Mucosa of stomach (tissue), 1 donor: Measurements from ENCODE around the gene COL18A1.

Experiments used
- H3K27me3 ChIP-seq: one replicate; pipeline ENCODE4 v1.7.0; 2013; ENCODE audit warnings: mild to moderate bottlenecking, low read length; ENCODE audit not compliant: control insufficient read depth, insufficient read depth
- H3K36me3 ChIP-seq: one replicate; pipeline ENCODE4 v1.7.0; 2013; ENCODE audit warnings: low read length; ENCODE audit not compliant: control insufficient read depth, insufficient read depth
- H3K4me1 ChIP-seq: one replicate; pipeline ENCODE4 v1.7.0; 2013; ENCODE audit warnings: mild to moderate bottlenecking, low read length; ENCODE audit not compliant: control insufficient read depth, insufficient read depth
- H3K4me3 ChIP-seq: one replicate; pipeline ENCODE4 v1.7.0; 2013; ENCODE audit warnings: low read length
- H3K9ac ChIP-seq: one replicate; pipeline ENCODE4 v1.7.0; 2013; ENCODE audit warnings: mild to moderate bottlenecking, low read length, moderate library complexity
- H3K9me3 ChIP-seq: one replicate; pipeline ENCODE4 v1.7.0; 2013; ENCODE audit warnings: mild to moderate bottlenecking, low read length, moderate library complexity; ENCODE audit not compliant: control insufficient read depth
- donor health status: Pancreatic carcinoma.

Gene COL18A1

GRCh38 chr21:45466330-45467220 is 61.6 kb downstream of the COL18A1 start:
- no peak overlapping the region for H3K4me3 ChIP-seq
- peaks cover 12% of the 10 kb centered on the region for H3K4me1 ChIP-seq
- H3K27me3 ChIP-seq, result no peaks in the 10 kb centered on the region
- no peak overlapping the region for H3K9ac ChIP-seq
- H3K9me3 ChIP-seq, result no peaks in the 10 kb centered on the region
- H3K36me3 ChIP-seq, result no peaks in the 10 kb centered on the region

GRCh38 chr21:45467221-45467779 is 62.3 kb downstream of the COL18A1 start:
- peaks cover 15% of the 10 kb centered on the region for H3K4me1 ChIP-seq
- no peak overlapping the region for H3K4me3 ChIP-seq
- no peaks in the 10 kb centered on the region for H3K36me3 ChIP-seq

GRCh38 chr21:45468051-45468970 is 63.3 kb downstream of the COL18A1 start:
- Histone ChIP-seq H3K4me3 (no peak overlapping the region), H3K27me3 (no peaks in the 10 kb centered on the region), H3K9me3 (no peaks in the 10 kb centered on the region), H3K36me3 (no peaks in the 10 kb centered on the region), H3K9ac (no peak overlapping the region), H3K4me1 (peaks cover 15% of the 10 kb centered on the region)

More at GRCh38 chr21:45467221-45467779, 62.3 kb downstream of the COL18A1 start:
- Histone ChIP-seq H3K9ac (no peak overlapping the region), H3K9me3 (no peaks in the 10 kb centered on the region), H3K27me3 (no peaks in the 10 kb centered on the region)

- H3K36me3 ChIP-seq, result no peaks in the 10 kb centered on the region
- no peak overlapping the region for H3K4me3 ChIP-seq
- H3K4me1 ChIP-seq, result peaks cover 15% of the 10 kb centered on the region
- H3K9ac ChIP-seq, result no peak overlapping the region
- H3K9me3 ChIP-seq, result no peaks in the 10 kb centered on the region
- no peaks in the 10 kb centered on the region for H3K27me3 ChIP-seq
Observed at GRCh38 chr21:45468971-45469272, 64.0 kb downstream of the COL18A1 start.

- Histone ChIP-seq H3K4me1 (peaks cover 15% of the 10 kb centered on the region), H3K9ac (no peak overlapping the region)
Observed at GRCh38 chr21:45469273-45470086, 64.5 kb downstream of the COL18A1 start.

GRCh38 chr21:45470087-45470515 is 65.1 kb downstream of the COL18A1 start:
- Histone ChIP-seq H3K4me1 (peaks cover 15% of the 10 kb centered on the region), H3K9ac (no peak overlapping the region)

More at GRCh38 chr21:45469273-45470086, 64.5 kb downstream of the COL18A1 start:
- Histone ChIP-seq H3K9me3 (no peaks in the 10 kb centered on the region), H3K36me3 (no peaks in the 10 kb centered on the region), H3K4me3 (no peak overlapping the region), H3K27me3 (no peaks in the 10 kb centered on the region)

GRCh38 chr21:45470773-45471524 is 66.0 kb downstream of the COL18A1 start:
- H3K9me3 ChIP-seq, result no peaks in the 10 kb centered on the region
- H3K4me1 ChIP-seq, result peaks cover 15% of the 10 kb centered on the region
- no peaks in the 10 kb centered on the region for H3K27me3 ChIP-seq
- no peak overlapping the region for H3K4me3 ChIP-seq
- no peaks in the 10 kb centered on the region for H3K36me3 ChIP-seq
- H3K9ac ChIP-seq, result peak overlapping the region; percentile 22

More at GRCh38 chr21:45470087-45470515, 65.1 kb downstream of the COL18A1 start:
- H3K4me3 ChIP-seq, result no peak overlapping the region
- H3K9me3 ChIP-seq, result no peaks in the 10 kb centered on the region
- H3K27me3 ChIP-seq, result no peaks in the 10 kb centered on the region
- no peaks in the 10 kb centered on the region for H3K36me3 ChIP-seq

- H3K27me3 ChIP-seq, result no peaks in the 10 kb centered on the region
- H3K9ac ChIP-seq, result peak overlapping the region; percentile 15
- H3K4me1 ChIP-seq, result peaks cover 15% of the 10 kb centered on the region
- H3K4me3 ChIP-seq, result no peak overlapping the region
- no peaks in the 10 kb centered on the region for H3K36me3 ChIP-seq
- H3K9me3 ChIP-seq, result no peaks in the 10 kb centered on the region
Observed at GRCh38 chr21:45471525-45472221, 66.7 kb downstream of the COL18A1 start.

GRCh38 chr21:45472445-45473365 is 67.7 kb downstream of the COL18A1 start:
- Histone ChIP-seq H3K4me1 (peaks cover 21% of the 10 kb centered on the region), H3K4me3 (no peak overlapping the region), H3K27me3 (no peaks in the 10 kb centered on the region), H3K9me3 (no peaks in the 10 kb centered on the region), H3K9ac (no peak overlapping the region), H3K36me3 (no peaks in the 10 kb centered on the region)
